Measurements from ENCODE around the gene NRG2.

GRCh38 chr5:139839918-139840317 lies 203.2 kb downstream of the NRG2 start:
- TF ChIP-seq SPI1 (IDR thresholded peaks at IDR 0.05; ENCODE audit: borderline replicate concordance, low read depth) (no peak), CTCF (IDR thresholded peaks at IDR 0.05; ENCODE audit: insufficient read depth, low read length) (no peak), REST (IDR thresholded peaks at IDR 0.05; ENCODE audit: insufficient replicate concordance, low read depth) (no peak)

Data from HL-60 (cell line).